Mucosa of descending colon (tissue), 3 donors: Measurements from ENCODE around the gene DRAXIN. TPM values are rescaled to one million over a fixed set of nuclear protein-coding genes. Genes with fewer than 3 reads are reported as not detected.

Experiments
- ATAC-seq: fragments of 200-7000 bp; cut with Tn5 transposase; one replicate; pipeline ENCODE4 v1.9.1; 2020; ENCODE audit warnings: mild to moderate bottlenecking, moderate library complexity
- DNase-seq, 3 donors: peaks; one replicate each; pipeline ENCODE4 v3.0.0-alpha.2; 2020
- H3K36me3 ChIP-seq: fragments of 200-600 bp; one replicate; pipeline ENCODE4 v1.8.0; 2021; ENCODE audit warnings: low read depth, mild to moderate bottlenecking
- H3K4me1 ChIP-seq: fragments of 200-600 bp; one replicate; pipeline ENCODE4 v1.8.0; 2021; ENCODE audit warnings: low read depth, mild to moderate bottlenecking
- H3K4me3 ChIP-seq: fragments of 200-600 bp; one replicate; pipeline ENCODE4 v1.8.0; 2021; ENCODE audit warnings: mild to moderate bottlenecking
- H3K9me3 ChIP-seq: fragments of 200-600 bp; one replicate; pipeline ENCODE4 v1.8.0; 2021; ENCODE audit warnings: mild to moderate bottlenecking
- CTCF ChIP-seq: fragments of 200-600 bp; IDR thresholded peaks from one replicate; pipeline ENCODE4 v1.8.0; 2022; ENCODE audit warnings: antibody characterized with exemption, mild to moderate bottlenecking
- intact Hi-C, 2 donors: fragments of 100-400 bp; cut with DNase I in 1 of 2; cut with micrococcal nuclease in 1 of 2; formaldehyde crosslinking; loops; one replicate each; pipeline versions ENCODE4 v1.11.0 to v1.11.1; 2022; cut with DNase I, micrococcal nuclease
- total RNA-seq, 3 donors: library from RNA; stranded (reverse); fragmentation: NEBNext Ultra II Directional in 2 of 3; extraction: Animal tissue kit (Norgen Biotek cat#: 25700) in 2 of 3; gene quantifications; one replicate each; pipeline versions ENCODE4 v1.2.1 to v1.2.4, GENCODE V29; 2021 to 2023
- donor health status: DM: no; HTN: no; CAD: no; lungs with moderate emphysema.
- donor health status: DM: no; HTN: no; CAD: no.
- donor health status: DM: no; HTN: yes; CAD: no.

Gene DRAXIN
- total RNA-seq, 3 donors from 2014 or later: 0.10 to 0.19 (median 0.17) TPM

DNA sequence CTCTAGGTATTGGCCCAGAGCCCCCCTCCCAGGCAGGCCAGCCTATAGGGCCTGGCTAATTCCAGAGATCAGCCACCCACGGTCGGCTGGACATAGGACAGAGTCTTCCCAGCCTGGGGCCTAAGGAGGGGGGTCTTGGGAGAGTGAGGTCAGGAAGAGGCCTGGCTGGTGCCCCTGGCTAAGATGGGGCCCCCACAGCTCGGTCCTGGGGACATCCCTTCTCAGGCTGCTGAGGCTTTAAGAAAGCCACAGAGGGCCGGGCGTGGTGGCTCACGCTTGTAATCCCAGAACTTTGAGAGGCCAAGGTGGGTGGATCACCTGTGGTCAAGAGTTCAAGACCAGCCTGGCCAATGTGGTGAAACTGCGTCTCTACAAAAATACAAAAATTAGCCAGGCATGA, 73.0 kb downstream of the DRAXIN start:
- no peak overlapping the region for H3K4me3 ChIP-seq
- DNase-seq: no peak
- ATAC-seq: no peak

GRCh38 chr1:11765661-11766428, 74.3 kb downstream of the DRAXIN start:
- DNase-seq (no peak), ATAC-seq (no peak)
- Histone ChIP-seq H3K9me3 (no peaks in the 10 kb centered on the region), H3K36me3 (no peaks in the 10 kb centered on the region), H3K4me3 (no peak overlapping the region), H3K4me1 (no peaks in the 10 kb centered on the region)
- no peak for TF ChIP-seq CTCF
- intact Hi-C loops: no loop called here

More for the DNA sequence above, 73.0 kb downstream of the DRAXIN start:
- no peaks in the 10 kb centered on the region for H3K36me3 ChIP-seq
- intact Hi-C loops: no loop called here
- H3K4me1 ChIP-seq: no peaks in the 10 kb centered on the region
- no peak for TF ChIP-seq CTCF
- no peaks in the 10 kb centered on the region for H3K9me3 ChIP-seq

- ATAC-seq: no peak
Measured at GRCh38 chr1:11766429-11766776, 74.9 kb downstream of the DRAXIN start.

GRCh38 chr1:11767922-11768704, 76.6 kb downstream of the DRAXIN start:
- intact Hi-C loops: no loop called here
- ATAC-seq (no peak), DNase-seq (no peak)
- H3K4me3 ChIP-seq: no peak overlapping the region
- no peak for TF ChIP-seq CTCF
- no peaks in the 10 kb centered on the region for H3K36me3 ChIP-seq
- no peaks in the 10 kb centered on the region for H3K4me1 ChIP-seq
- no peaks in the 10 kb centered on the region for H3K9me3 ChIP-seq

More at GRCh38 chr1:11766429-11766776, 74.9 kb downstream of the DRAXIN start:
- Histone ChIP-seq H3K4me1 (no peaks in the 10 kb centered on the region), H3K36me3 (no peaks in the 10 kb centered on the region), H3K9me3 (no peaks in the 10 kb centered on the region), H3K4me3 (no peak overlapping the region)
- no peak for TF ChIP-seq CTCF
- DNase-seq: no peak
- intact Hi-C loops: no loop called here

DNA sequence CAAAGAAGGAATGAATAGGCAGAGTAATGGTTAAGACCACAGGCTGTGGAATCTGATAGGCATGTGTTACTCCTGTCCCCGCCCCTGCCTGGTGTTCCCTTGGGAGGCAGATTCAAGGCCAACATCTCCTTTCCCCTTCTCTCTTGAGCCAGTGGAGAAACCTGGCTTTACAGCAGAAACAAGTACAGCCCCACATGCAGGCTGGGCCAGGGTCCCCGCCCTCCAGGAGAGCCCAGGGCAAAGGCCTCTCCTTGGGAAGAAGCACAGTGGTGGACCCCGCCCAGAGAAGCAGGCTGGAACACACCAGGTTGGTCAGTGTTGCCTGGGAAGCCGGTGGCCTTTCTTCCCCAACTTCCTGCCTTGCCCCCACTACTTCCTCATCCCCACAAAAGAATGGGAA, 77.3 kb downstream of the DRAXIN start:
- DNase-seq (no peak), ATAC-seq (no peak)
- intact Hi-C loops: no loop called here
- Histone ChIP-seq H3K36me3 (no peaks in the 10 kb centered on the region), H3K9me3 (no peaks in the 10 kb centered on the region), H3K4me3 (no peak overlapping the region), H3K4me1 (no peaks in the 10 kb centered on the region)
- TF ChIP-seq CTCF: no peak
